Endothelial cell of umbilical vein (primary cell): ENCODE results near the gene ZNF597. TPM values are rescaled to one million over a fixed set of nuclear protein-coding genes. Genes with fewer than 3 reads are reported as not detected.

Experiments
- BruUV-seq: library from RNA; stranded (reverse); fragments of 400-500 nt; replicated peaks from 2 replicates; lab custom pipeline; 2021; lab: Mats Ljungman, UMichigan
- CTCF ChIA-PET: fragments of 300-600, 350-600 bp; sonication (Branson Sonifier 250); formaldehyde crosslinking; loops from one replicate; lab custom pipeline; 2021; ENCODE audit warnings: antibody characterized with exemption, inconsistent platforms; lab: Charles Lee
- POLR2A ChIA-PET: fragments of 300-600, 350-600 bp; sonication (Branson Sonifier 250); formaldehyde crosslinking; loops from one replicate; lab custom pipeline; 2021; ENCODE audit warnings: antibody characterized with exemption, inconsistent platforms; lab: Charles Lee
- DNase-seq: peaks from one replicate; pipeline ENCODE4 v3.0.0-alpha.2; 2011; ENCODE audit warnings: low read depth, low spot score
- FAIRE-seq: peaks from 2 replicates; lab custom pipeline; 2011; peaks lifted over from hg19 to GRCh38; lab: Jason Lieb, UNC
- H2AFZ ChIP-seq: 2 replicates; pipeline ENCODE4 v1.6.0; 2012; ENCODE audit warnings: low read depth, low read length, control low read depth, inconsistent platforms
- H3K27ac ChIP-seq: 2 replicates; pipeline ENCODE4 v1.5.1; 2011; ENCODE audit warnings: low read depth, mild to moderate bottlenecking, control low read depth, low read length, moderate library complexity; ENCODE audit not compliant: insufficient read depth
- H3K27me3 ChIP-seq, 2 experiments: 2 replicates each; pipeline versions ENCODE4 v1.6.0 to v1.6.1; 2011; ENCODE audit warnings: low read length in 2 of 2, mixed read lengths in 1 of 2; ENCODE audit not compliant: control insufficient read depth in 2 of 2, insufficient read depth in 2 of 2
- H3K36me3 ChIP-seq, 2 experiments: 2 replicates in 1 of 2; 3 replicates in 1 of 2; pipeline ENCODE4 v1.5.1; 2011; ENCODE audit warnings: low read length in 2 of 2, mild to moderate bottlenecking in 1 of 2, moderate library complexity in 1 of 2; ENCODE audit not compliant: control insufficient read depth in 2 of 2, insufficient read depth in 2 of 2; ENCODE audit errors: extremely low read depth in 1 of 2
- H3K4me1 ChIP-seq: 3 replicates; pipeline ENCODE4 v1.5.1; 2011; ENCODE audit warnings: mild to moderate bottlenecking, low read length; ENCODE audit not compliant: control insufficient read depth, insufficient read depth; ENCODE audit errors: extremely low read depth
- H3K4me2 ChIP-seq: 2 replicates; pipeline ENCODE4 v1.6.1; 2011; ENCODE audit warnings: low read length, control low read depth, mixed read lengths; ENCODE audit not compliant: insufficient read depth
- H3K4me3 ChIP-seq, 3 experiments: fragments of 200-600 bp in 1 of 3; sonication (generic), shearing (Covaris generic) in 1 of 3; replicated peaks in 1 of 3; 2 replicates each; pipeline ENCODE4 v1.5.1; 2011 to 2016; ENCODE audit warnings: control low read depth in 3 of 3, low read length in 3 of 3, mild to moderate bottlenecking in 2 of 3, inconsistent platforms in 1 of 3, low read depth in 1 of 3, moderate library complexity in 1 of 3; ENCODE audit not compliant: insufficient read depth in 1 of 3
- H3K79me2 ChIP-seq: 2 replicates; pipeline ENCODE4 v1.6.0; 2012; ENCODE audit warnings: low read length, inconsistent platforms; ENCODE audit not compliant: control insufficient read depth, insufficient read depth
- H3K9ac ChIP-seq: replicated peaks from 2 replicates; pipeline ENCODE3; 2011; ENCODE audit warnings: low read length, control low read depth; ENCODE audit not compliant: insufficient read depth; ENCODE audit errors: extremely low read depth
- H3K9me1 ChIP-seq: replicated peaks from 3 replicates; pipeline ENCODE4 v1.6.0; 2011; ENCODE audit warnings: mild to moderate bottlenecking, low read length; ENCODE audit not compliant: control insufficient read depth, insufficient read depth; ENCODE audit errors: extremely low read depth
- H3K9me3 ChIP-seq: replicated peaks from 2 replicates; pipeline ENCODE4 v1.5.1; 2012; ENCODE audit warnings: low read length, inconsistent platforms; ENCODE audit not compliant: control insufficient read depth, insufficient read depth
- H4K20me1 ChIP-seq: replicated peaks from 2 replicates; pipeline ENCODE3; 2011; ENCODE audit warnings: mild to moderate bottlenecking, low read length; ENCODE audit not compliant: control insufficient read depth, insufficient read depth; ENCODE audit errors: extremely low read depth
- CTCF ChIP-seq, 2 donors: IDR thresholded peaks; 1 replicate in 1 of 2; 2 replicates in 1 of 2; pipeline ENCODE4 v1.5.1; 2011; ENCODE audit warnings: low read length in 2 of 2, mild to moderate bottlenecking in 2 of 2, moderate library complexity in 2 of 2, control low read depth in 1 of 2, inconsistent platforms in 1 of 2, low read depth in 1 of 2; ENCODE audit not compliant: insufficient read depth in 1 of 2; ENCODE audit errors: extremely low read depth in 1 of 2
- EZH2 ChIP-seq: IDR thresholded peaks from 2 replicates; pipeline ENCODE4 v1.6.1; 2012; ENCODE audit warnings: borderline replicate concordance, low read depth, mild to moderate bottlenecking, moderate library complexity, low read length, inconsistent platforms; ENCODE audit not compliant: severe bottlenecking
- FOS ChIP-seq: IDR thresholded peaks from 2 replicates; pipeline ENCODE4 v1.6.1; 2011; ENCODE audit warnings: mild to moderate bottlenecking, low read length, moderate library complexity, borderline replicate concordance; ENCODE audit not compliant: insufficient read depth
- GATA2 ChIP-seq: IDR thresholded peaks from 2 replicates; pipeline ENCODE4 v1.7.0; 2011; ENCODE audit warnings: low read depth, mild to moderate bottlenecking, moderate library complexity, mixed read lengths, low read length; ENCODE audit not compliant: insufficient read length, insufficient read depth
- JUN ChIP-seq: IDR thresholded peaks from 2 replicates; pipeline ENCODE4 v1.6.1; 2011; ENCODE audit warnings: borderline replicate concordance, low read depth; ENCODE audit not compliant: insufficient read length, insufficient read depth
- MAX ChIP-seq: IDR thresholded peaks from 2 replicates; pipeline ENCODE4 v1.6.1; 2011; ENCODE audit not compliant: insufficient read depth, insufficient read length
- MYC ChIP-seq: IDR thresholded peaks from one replicate; pipeline ENCODE4 v1.6.1; 2011; ENCODE audit warnings: mild to moderate bottlenecking, low read depth, low read length
- POLR2A ChIP-seq: IDR thresholded peaks from 2 replicates; pipeline ENCODE4 v1.6.1; 2012; ENCODE audit warnings: low read depth, mild to moderate bottlenecking, control low read depth, low read length
- POLR2AphosphoS5 ChIP-seq: IDR thresholded peaks from 2 replicates; pipeline ENCODE4 v1.6.1; 2012; ENCODE audit warnings: low read depth, mild to moderate bottlenecking, control low read depth, low read length, moderate library complexity; ENCODE audit not compliant: insufficient read depth
- dilution Hi-C: fragments of 300-500 bp; cut with MboI; formaldehyde crosslinking; loops from one replicate; pipeline ENCODE4 v1.15.0; 2019; ENCODE audit warnings: low sequenced_read_pairs; ENCODE audit not compliant: extremely low pct_ligation_motif_present
- intact Hi-C: fragments of 100-400 bp; cut with micrococcal nuclease; formaldehyde crosslinking; loops from one replicate; pipeline ENCODE4 v1.10.0; 2022
- polyA plus RNA-seq, 4 experiments: library from polyadenylated mRNA; depleted of rRNA in 3 of 4; stranded (reverse) in 3 of 4; unstranded in 1 of 4; fragments of >200 nt; gene quantifications; 2 replicates each; pipeline versions ENCODE4 v1.2.1 to v1.2.3, GENCODE V29; 2011 to 2012; ENCODE audit warnings: missing spikeins in 1 of 4
- total RNA-seq: library from RNA; stranded (reverse); gene quantifications from 2 replicates; pipeline ENCODE4 v1.2.3, GENCODE V29; 2021

The ZNF597 gene
- total and polyA plus RNA-seq, 2 donors (not counting 3 experiments of a cell fraction or from before 2014, with no cell fraction given), result 0.75 to 1.4 TPM

- DNase-seq, result no peak
- Histone ChIP-seq H3K27ac (no peak overlapping the region), H4K20me1 (peaks cover 2% of the 10 kb centered on the region), H3K9ac (no peak overlapping the region), H3K4me2 (no peak overlapping the region), H3K36me3 (no peaks in the 10 kb centered on the region), H3K9me1 (no peaks in the 10 kb centered on the region), H3K4me1 (peaks cover 36% of the 10 kb centered on the region), H3K79me2 (peaks cover 16% of the 10 kb centered on the region), H3K9me3 (no peaks in the 10 kb centered on the region), H2AFZ (no peak overlapping the region), H3K27me3 (no peaks in the 10 kb centered on the region), H3K4me3 (no peak overlapping the region)
- no peak for TF ChIP-seq FOS
- no peak for TF ChIP-seq JUN
- no peak for TF ChIP-seq MYC
- no peak for TF ChIP-seq POLR2A
- no peak for TF ChIP-seq POLR2AphosphoS5
- no peak for TF ChIP-seq GATA2
- no peak for TF ChIP-seq CTCF (IDR thresholded peaks at IDR 0.05; ENCODE audit: extremely low read depth in 1 of 2, insufficient read depth in 1 of 2, low read depth in 1 of 2, low read length in 2 of 2)
- TF ChIP-seq EZH2, result no peak
- TF ChIP-seq MAX, result no peak
- FAIRE-seq, result no peak
- intact Hi-C loops, result loop anchor here (5.0 kb wide), 1 partner anchor 272 kb away; no protein-coding TSS in a partner anchor
- CTCF ChIA-PET, result interaction anchor here (0.8 kb wide), 1 partner anchor 54 kb away, joined by 4 read pairs; the partner anchor contains the start of genes ZNF174 and ZSCAN32
- dilution Hi-C loops, result no loop called here
- BruUV-seq, result no TSS peak
- POLR2A ChIA-PET, result no interaction called here
Observed at GRCh38 chr16:3454631-3455147, 11.4 kb upstream of the ZNF597 start.
